HG03558 (cell line): Measurements from ENCODE around the gene CD99.
"Not testable (repeated sequence)": the region's sequence is repeated elsewhere in the genome, so short reads cannot be mapped to it uniquely, and the experiment has no call there.

Experiments used
- ATAC-seq: cut with Tn5 transposase; IDR thresholded peaks from one replicate; pipeline ENCODE4 v1.9.1; 2021; ENCODE audit warnings: moderate number of reproducible peaks; ENCODE audit not compliant: unreplicated experiment; ENCODE audit errors: extremely low read depth

CD99 gene

GRCh38 chrX:2765549-2765830 lies 74.4 kb downstream of the CD99 start:
- ATAC-seq, result no peak

- ATAC-seq, result no peak
Measured at GRCh38 chrX:2766906-2767305, 75.8 kb downstream of the CD99 start.

DNA sequence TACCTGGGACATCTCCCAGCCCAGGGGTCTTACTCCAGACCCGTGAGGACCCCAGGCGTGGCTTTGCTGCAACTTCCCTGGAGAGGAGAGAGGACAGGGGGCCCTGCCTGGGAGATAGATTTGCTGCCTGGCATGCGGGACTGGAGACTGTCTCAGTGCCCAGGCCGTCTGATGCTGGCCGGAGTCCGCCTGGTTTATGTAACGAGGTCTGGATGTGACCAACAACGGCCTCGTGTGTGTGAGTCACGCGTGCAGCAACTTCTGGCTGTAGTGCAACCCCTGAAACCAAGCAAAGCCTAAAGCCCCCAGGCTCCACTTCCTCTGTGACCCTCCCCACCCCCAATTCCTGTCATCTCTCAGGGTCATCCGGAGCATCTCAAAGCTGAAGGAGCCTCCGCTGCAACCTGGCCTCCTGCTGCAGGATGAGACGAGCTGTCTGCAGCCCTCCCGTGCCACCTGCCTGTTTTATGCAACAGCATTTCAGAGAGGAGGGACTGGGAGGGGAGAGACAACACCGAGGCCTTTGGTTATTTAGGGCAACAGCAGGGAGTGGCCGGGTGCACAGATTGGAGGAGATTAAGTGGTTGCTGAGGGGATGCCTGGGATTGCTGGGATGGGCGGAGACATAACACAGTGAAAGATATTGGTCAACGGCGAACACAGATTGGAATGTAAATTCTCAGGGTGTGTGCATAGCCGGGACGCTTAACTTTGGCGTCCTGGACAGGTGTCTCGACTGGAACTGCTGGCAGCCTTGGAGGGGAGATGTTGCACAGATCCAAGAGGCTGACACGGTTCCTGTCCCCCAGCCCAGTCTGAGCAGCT lies 76.7 kb downstream of the CD99 start:
- ATAC-seq, result no peak

DNA sequence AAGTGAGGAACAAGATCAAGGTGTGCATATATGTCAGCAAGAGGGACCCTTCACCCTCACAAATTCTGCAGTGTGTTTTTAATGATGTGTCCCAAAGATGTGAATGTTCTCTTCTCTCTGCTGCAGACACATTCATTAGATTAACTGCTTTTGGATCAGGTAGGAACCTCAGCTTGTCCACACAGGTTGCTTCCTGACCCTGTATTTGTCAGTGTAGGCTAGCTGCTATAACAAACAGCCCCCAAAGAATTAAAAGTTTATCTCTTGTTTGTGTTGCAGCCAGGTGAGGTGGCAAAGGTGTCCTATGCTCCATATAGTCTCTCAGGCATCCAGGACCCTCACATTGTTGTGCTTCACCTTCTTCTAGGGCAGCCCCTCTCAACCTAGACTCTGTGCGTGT lies 78.5 kb downstream of the CD99 start:
- ATAC-seq, result no peak

GRCh38 chrX:2773166-2774055 lies 82.3 kb downstream of the CD99 start:
- not testable (repeated sequence) for ATAC-seq

DNA sequence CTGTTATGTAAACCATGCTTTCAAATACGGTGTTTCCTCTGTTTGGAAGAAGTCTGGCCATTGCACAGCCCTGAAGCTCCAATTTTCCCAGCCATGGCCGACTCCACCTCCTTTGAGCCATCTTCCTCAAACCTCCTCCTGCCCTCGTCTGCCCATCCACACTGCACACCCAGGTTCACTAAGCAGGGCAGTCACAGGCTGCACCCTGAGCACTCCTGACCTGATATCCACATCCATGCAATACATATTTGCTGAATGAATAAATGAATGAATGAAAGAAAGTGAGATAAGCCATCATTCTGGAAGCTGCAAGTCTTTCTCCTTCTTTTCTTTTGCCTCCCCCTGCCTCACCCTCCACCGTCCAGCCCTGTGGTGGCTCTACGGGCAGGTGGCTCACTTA lies 83.0 kb downstream of the CD99 start:
- no peak for ATAC-seq

GRCh38 chrX:2774776-2775175 lies 83.7 kb downstream of the CD99 start:
- no peak for ATAC-seq

DNA sequence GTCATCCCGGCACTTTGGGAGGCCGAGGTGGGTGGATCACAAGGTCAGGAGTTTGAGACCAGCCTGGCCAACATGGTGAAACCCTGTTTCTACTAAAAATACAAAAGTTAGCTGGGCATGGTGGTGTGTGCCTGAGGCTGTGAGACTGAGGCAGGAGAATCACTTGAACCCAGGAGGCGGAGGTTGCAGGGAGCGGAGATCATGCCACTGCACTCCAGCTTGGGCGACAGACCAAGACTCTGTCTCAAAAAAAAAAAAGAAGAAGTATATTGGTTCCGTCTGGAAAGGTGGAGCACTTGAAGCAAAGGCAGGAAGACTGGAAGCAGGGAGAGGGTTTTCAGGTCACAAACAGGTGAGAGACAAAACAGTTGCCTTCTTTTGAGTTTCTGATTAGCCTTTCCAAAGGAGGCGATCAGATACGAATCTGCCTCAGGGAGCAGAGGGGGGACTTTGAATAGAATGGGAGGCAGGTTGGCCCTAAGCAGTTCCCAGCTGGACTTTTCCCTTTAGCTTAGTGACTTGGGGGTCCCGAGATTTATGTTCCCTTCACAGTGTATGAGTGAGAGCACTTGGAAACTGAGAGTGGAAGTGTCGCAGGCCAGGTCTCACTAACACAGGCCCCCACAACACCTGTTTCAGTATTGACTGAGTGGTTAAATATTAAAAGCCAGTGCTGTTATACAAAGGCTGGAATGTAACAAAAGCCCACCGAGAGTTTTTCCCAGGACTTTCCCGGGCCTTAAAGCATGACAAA lies 89.6 kb downstream of the CD99 start:
- ATAC-seq, result not testable (repeated sequence)

GRCh38 chrX:2781226-2781571 lies 90.1 kb downstream of the CD99 start:
- ATAC-seq, result no peak

- ATAC-seq, result no peak
Measured at GRCh38 chrX:2781698-2782097, 90.6 kb downstream of the CD99 start.

DNA sequence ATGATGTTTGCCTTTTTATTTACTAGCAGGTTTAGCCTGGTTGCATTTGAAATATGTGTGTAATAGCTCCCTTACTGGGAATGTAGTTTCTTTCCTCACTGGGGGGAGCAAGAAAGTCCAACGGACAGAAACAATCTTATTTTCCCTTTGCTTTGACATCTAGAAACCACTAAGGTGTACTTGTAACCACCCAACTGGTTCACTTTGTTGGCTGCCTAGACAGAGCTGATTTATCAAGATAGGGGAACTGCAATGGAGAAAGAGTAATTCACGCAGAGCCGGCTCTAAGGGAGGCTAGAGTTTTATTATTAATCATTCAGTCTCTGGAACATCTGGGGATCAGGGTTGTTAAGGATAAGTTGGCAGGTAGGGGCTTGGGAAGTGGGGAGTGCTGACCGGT lies 91.1 kb downstream of the CD99 start:
- no peak for ATAC-seq

- ATAC-seq, result no peak
Measured at GRCh38 chrX:2782778-2783177, 91.7 kb downstream of the CD99 start.

- no peak for ATAC-seq
Measured at GRCh38 chrX:2784026-2784425, 92.9 kb downstream of the CD99 start.

- no peak for ATAC-seq
Measured at GRCh38 chrX:2785538-2785937, 94.4 kb downstream of the CD99 start.

DNA sequence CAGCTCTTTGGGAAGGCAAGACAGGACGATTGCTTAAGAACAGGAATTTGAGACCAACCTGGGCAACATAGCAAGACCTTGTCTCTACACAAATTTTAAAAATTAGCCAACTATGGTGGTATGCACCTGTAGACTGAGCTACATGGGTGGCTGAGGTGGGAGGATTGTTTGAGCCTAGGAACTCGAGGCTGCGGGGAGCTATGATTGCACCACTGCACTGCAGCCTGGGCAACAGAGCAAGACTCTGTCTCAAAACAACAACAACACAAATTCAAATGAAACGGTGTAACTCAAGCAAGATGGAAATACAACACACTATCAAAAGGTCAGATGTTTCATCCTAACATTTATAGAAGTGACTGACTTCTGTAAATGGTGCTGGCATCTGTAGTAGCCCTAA lies 97.9 kb downstream of the CD99 start:
- ATAC-seq, result no peak

DNA sequence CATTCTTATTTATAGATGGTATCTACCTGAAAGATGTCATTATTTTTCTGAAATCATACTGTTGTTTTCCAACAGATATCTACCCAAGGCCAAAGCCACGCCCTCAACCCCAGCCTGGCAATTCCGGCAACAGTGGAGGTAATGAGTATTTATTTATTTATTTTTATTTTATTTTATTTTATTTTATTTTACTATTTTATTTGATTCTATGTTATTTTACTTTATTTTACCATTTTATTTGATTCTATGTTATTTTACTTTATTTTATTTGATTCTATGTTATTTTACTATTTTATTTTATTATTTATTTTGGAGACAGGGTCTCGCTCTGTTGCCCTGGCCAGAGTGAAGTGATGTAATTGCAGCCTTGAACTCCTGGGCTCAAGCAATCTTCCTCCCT lies 98.5 kb downstream of the CD99 start:
- ATAC-seq, result no peak
